NCI-H2171 (cell line): Measurements from ENCODE around the gene NSUN6.
A peak's percentile ranks its signal among the peaks of the same experiment; 100 is the strongest.

ENCODE experiments used
- DNase-seq: peaks from one replicate; lab custom pipeline; 2025; lab: John Stamatoyannopoulos, UW

NSUN6 gene

GRCh38 chr10:18561861-18562551 is 89.4 kb downstream of the NSUN6 start:
- no peak for DNase-seq

GRCh38 chr10:18557960-18558359 is 93.4 kb downstream of the NSUN6 start:
- no peak for DNase-seq

- no peak for DNase-seq
Measured at GRCh38 chr10:18556522-18557147, 94.8 kb downstream of the NSUN6 start.

- no peak for DNase-seq
Measured at GRCh38 chr10:18554479-18554878, 96.9 kb downstream of the NSUN6 start.

- no peak for DNase-seq
Measured at GRCh38 chr10:18551473-18551872, 99.9 kb downstream of the NSUN6 start.

GRCh38 chr10:18549105-18549504 is 102.3 kb downstream of the NSUN6 start:
- no peak for DNase-seq

- no peak for DNase-seq
Measured at GRCh38 chr10:18545621-18546305, 105.6 kb downstream of the NSUN6 start.

- DNase-seq, result no peak
Measured at GRCh38 chr10:18542832-18543231, 108.6 kb downstream of the NSUN6 start.

- DNase-seq, result no peak
Measured at GRCh38 chr10:18540195-18540594, 111.2 kb downstream of the NSUN6 start.

- DNase-seq, result no peak
Measured at GRCh38 chr10:18539335-18539734, 112.1 kb downstream of the NSUN6 start.

- no peak for DNase-seq
Measured at GRCh38 chr10:18533896-18534295, 117.5 kb downstream of the NSUN6 start.

GRCh38 chr10:18532881-18533535 is 118.4 kb downstream of the NSUN6 start:
- DNase-seq, result no peak

GRCh38 chr10:18528292-18528691 is 123.1 kb downstream of the NSUN6 start:
- DNase-seq, result no peak

GRCh38 chr10:18527687-18528086 is 123.7 kb downstream of the NSUN6 start:
- no peak for DNase-seq

GRCh38 chr10:18523858-18524257 is 127.5 kb downstream of the NSUN6 start:
- DNase-seq, result no peak

- no peak for DNase-seq
Measured at GRCh38 chr10:18523025-18523424, 128.4 kb downstream of the NSUN6 start.

- no peak for DNase-seq
Measured at GRCh38 chr10:18516851-18517250, 134.5 kb downstream of the NSUN6 start.

GRCh38 chr10:18514537-18514936 is 136.8 kb downstream of the NSUN6 start:
- no peak for DNase-seq

GRCh38 chr10:18508587-18508986 is 142.8 kb downstream of the NSUN6 start:
- DNase-seq, result no peak

GRCh38 chr10:18505456-18506118 is 145.8 kb downstream of the NSUN6 start:
- no peak for DNase-seq

- peak; percentile 22 for DNase-seq
Measured at GRCh38 chr10:18504161-18504560, 147.2 kb downstream of the NSUN6 start.

- no peak for DNase-seq
Measured at GRCh38 chr10:18501629-18502028, 149.8 kb downstream of the NSUN6 start.
